ENCODE results near the gene DENND6B. TPM values are rescaled to one million over a fixed set of nuclear protein-coding genes. Genes with fewer than 3 reads are reported as not detected.

Gene DENND6B
- total RNA-seq, 1 experiment from 2014 or later = 14.3 TPM

DNA sequence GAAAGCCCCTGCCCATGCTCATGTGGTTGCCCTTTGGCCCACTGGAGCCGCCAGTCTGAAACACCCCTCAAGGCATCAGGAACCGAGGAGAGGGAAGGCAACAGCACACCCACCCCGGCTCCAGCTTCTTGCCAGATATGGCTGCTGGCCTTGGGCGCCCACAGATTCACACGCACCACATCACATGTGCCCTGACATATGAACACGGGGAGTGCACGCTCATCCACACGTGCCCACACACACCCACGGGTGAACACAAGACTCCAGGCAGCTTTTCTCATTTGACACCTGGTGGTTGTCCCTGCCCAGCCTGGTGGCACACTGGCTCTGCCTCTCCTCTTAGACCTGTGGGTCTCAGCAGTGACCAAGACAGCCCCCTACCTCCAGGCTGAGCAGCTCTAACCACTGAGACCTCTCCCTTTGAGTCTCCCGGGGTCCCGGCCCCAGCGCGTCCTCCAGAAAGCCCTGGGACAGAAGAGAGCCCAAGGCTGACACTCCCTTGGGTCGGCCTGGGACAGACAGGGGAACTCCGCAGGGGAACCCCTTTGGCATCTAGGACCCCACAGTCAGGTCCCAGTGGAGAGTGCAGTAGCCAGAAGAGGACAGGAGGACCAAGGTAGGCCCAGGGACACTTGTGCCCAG is 62.6 kb downstream of the DENND6B start:
- Histone ChIP-seq H3K27me3 (ENCODE audit: insufficient read depth, low read depth) (no peaks in the 10 kb centered on the region), H3K9me3 (ENCODE audit: insufficient read depth, low read depth) (no peaks in the 10 kb centered on the region), H3K4me1 (replicated peaks; ENCODE audit: insufficient read depth) (peaks cover 43% of the 10 kb centered on the region), H4K20me1 (ENCODE audit: insufficient read depth) (no peaks in the 10 kb centered on the region; the same call in 1 of the 2 replicates), H3K9me2 (ENCODE audit: insufficient read depth) (no peaks in the 10 kb centered on the region), H3K79me2 (ENCODE audit: low read depth) (peaks cover 11% of the 10 kb centered on the region), H3F3A (ENCODE audit: insufficient read depth, low read depth) (peaks cover 23% of the 10 kb centered on the region), H2AFZ (no peak overlapping the region), H3K27ac (no peak overlapping the region), H3K4me2 (no peak overlapping the region), H3K36me3 (ENCODE audit: low read depth) (no peaks in the 10 kb centered on the region), H3K4me3 (no peak overlapping the region)
- TF ChIP-seq EZH2 (IDR thresholded peaks at IDR 0.05; ENCODE audit: low read depth) = no peak
- TF ChIP-seq, protein P1, sequence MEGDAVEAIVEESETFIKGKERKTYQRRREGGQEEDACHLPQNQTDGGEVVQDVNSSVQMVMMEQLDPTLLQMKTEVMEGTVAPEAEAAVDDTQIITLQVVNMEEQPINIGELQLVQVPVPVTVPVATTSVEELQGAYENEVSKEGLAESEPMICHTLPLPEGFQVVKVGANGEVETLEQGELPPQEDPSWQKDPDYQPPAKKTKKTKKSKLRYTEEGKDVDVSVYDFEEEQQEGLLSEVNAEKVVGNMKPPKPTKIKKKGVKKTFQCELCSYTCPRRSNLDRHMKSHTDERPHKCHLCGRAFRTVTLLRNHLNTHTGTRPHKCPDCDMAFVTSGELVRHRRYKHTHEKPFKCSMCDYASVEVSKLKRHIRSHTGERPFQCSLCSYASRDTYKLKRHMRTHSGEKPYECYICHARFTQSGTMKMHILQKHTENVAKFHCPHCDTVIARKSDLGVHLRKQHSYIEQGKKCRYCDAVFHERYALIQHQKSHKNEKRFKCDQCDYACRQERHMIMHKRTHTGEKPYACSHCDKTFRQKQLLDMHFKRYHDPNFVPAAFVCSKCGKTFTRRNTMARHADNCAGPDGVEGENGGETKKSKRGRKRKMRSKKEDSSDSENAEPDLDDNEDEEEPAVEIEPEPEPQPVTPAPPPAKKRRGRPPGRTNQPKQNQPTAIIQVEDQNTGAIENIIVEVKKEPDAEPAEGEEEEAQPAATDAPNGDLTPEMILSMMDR (conservative IDR thresholded peaks at IDR 0.05) = no peak
- intact Hi-C loops (cut with micrococcal nuclease; ENCODE audit: unreplicated experiment) = no loop called here
- DNase-seq = no peak
- ChIA-PET POLR2A (ENCODE audit: unreplicated experiment) (no interaction called here), CTCF (no interaction called here)
- no TSS peak for BruUV-seq (replicated peaks)

DNA sequence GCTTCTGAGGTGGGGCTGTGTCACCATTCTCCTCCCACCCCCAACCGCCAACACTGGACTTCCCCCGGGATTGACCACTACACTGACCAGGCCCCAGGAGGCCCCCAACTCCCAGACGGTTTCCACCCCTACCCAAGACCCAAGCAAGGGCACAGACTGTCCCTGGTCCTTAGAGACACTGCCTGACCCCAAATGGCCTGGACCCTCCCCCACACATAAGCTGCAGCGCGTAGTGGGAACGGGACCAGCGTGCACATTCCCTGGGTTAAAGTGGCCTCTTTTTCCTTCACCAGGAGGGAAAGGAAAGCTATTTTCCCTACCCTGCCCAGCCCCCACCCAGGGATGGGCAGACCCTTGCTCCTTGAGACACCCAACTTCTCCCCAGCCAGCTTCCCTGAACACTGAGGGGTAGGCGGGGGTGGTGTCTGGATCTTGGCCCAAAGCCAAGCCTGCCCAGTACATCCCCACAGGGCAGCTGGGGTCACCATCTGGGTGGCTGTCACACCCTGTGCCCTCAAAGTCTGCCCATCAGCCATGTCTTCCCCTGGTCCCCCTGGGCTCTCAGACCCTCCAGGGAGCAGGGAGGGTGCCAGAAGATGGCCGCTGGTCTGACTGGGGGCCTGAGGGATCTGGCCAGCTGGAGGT is 63.7 kb downstream of the DENND6B start:
- Histone ChIP-seq H3K79me2 (ENCODE audit: low read depth) (peaks cover 22% of the 10 kb centered on the region), H4K20me1 (ENCODE audit: insufficient read depth) (no peaks in the 10 kb centered on the region; the same call in none of the 2 replicates), H2AFZ (no peak overlapping the region), H3K27ac (peak overlapping the region; percentile 33), H3K27me3 (ENCODE audit: insufficient read depth, low read depth) (no peaks in the 10 kb centered on the region), H3F3A (ENCODE audit: insufficient read depth, low read depth) (peaks cover 19% of the 10 kb centered on the region), H3K9me3 (ENCODE audit: insufficient read depth, low read depth) (no peaks in the 10 kb centered on the region), H3K4me1 (replicated peaks; ENCODE audit: insufficient read depth) (peaks cover 32% of the 10 kb centered on the region), H3K36me3 (ENCODE audit: low read depth) (no peaks in the 10 kb centered on the region), H3K4me2 (peak overlapping the region; percentile 92), H3K4me3 (0 out of 2 replicates have a peak overlapping the region, but pooled peaks have one; percentile 62), H3K9me2 (ENCODE audit: insufficient read depth) (no peaks in the 10 kb centered on the region)
- ChIA-PET CTCF (interaction anchor here (0.5 to 1.0 kb wide), 3 partner anchors 11 to 495 kb away, joined by 3 to 5 read pairs (median 4); no protein-coding TSS in a partner anchor), POLR2A (ENCODE audit: unreplicated experiment) (interaction anchor here (0.6 kb wide), 2 partner anchors 17 to 51 kb away, joined by 3 read pairs; no protein-coding TSS in a partner anchor)
- no peak for TF ChIP-seq EZH2 (IDR thresholded peaks at IDR 0.05; ENCODE audit: low read depth)
- BruUV-seq (replicated peaks) = TSS peak; percentile 39
- intact Hi-C loops (cut with micrococcal nuclease; ENCODE audit: unreplicated experiment) = no loop called here
- no peak for DNase-seq

DNA sequence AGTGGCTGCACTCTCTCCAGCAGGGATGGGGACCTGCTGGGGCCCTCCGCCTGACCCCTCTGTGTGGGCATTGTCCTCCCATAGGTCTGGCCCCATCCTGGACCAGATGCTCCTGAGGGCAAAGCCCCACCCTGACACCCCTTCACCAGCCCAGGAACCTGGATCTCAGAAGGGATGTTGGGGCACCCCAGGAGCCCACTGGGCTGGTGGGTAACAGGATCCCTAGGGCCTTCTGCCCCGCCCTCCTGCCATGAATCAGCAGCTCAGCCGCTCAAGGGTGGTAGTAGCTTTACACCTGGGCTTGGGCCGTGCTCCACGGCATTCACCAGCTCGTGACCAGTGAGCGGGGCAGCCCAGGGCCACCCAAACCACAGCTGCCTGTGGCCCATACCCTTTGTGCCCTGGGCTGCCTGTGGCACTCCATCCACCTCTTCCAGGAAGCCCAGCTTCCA is 64.3 kb downstream of the DENND6B start:
- no TSS peak for BruUV-seq (replicated peaks)
- ChIA-PET CTCF (interaction anchor here (0.5 to 1.0 kb wide), 3 partner anchors 10 to 494 kb away, joined by 3 to 5 read pairs (median 4); no protein-coding TSS in a partner anchor), POLR2A (ENCODE audit: unreplicated experiment) (interaction anchor here (0.6 kb wide), 2 partner anchors 17 to 52 kb away, joined by 3 read pairs; no protein-coding TSS in a partner anchor)
- peak overlapping the region; percentile 62; the same call in 1 of the 2 replicates for H3K4me3 ChIP-seq
- peak overlapping the region; percentile 33 for H3K27ac ChIP-seq
- H3K36me3 ChIP-seq (ENCODE audit: low read depth) = no peaks in the 10 kb centered on the region
- H3K4me2 ChIP-seq = peak overlapping the region; percentile 92
- TF ChIP-seq, protein P1 (conservative IDR thresholded peaks at IDR 0.05) = no peak
- TF ChIP-seq EZH2 (IDR thresholded peaks at IDR 0.05; ENCODE audit: low read depth) = no peak
- H3K4me1 ChIP-seq (replicated peaks; ENCODE audit: insufficient read depth) = peaks cover 30% of the 10 kb centered on the region
- no peak overlapping the region for H2AFZ ChIP-seq
- H3K79me2 ChIP-seq (ENCODE audit: low read depth) = peaks cover 23% of the 10 kb centered on the region
- intact Hi-C loops (cut with micrococcal nuclease; ENCODE audit: unreplicated experiment) = no loop called here
- H4K20me1 ChIP-seq (ENCODE audit: insufficient read depth) = no peaks in the 10 kb centered on the region; the same call in none of the 2 replicates
- DNase-seq = peak; percentile 67 to 70
- H3F3A ChIP-seq (ENCODE audit: insufficient read depth, low read depth) = peaks cover 22% of the 10 kb centered on the region
- H3K9me3 ChIP-seq (ENCODE audit: insufficient read depth, low read depth) = no peaks in the 10 kb centered on the region
- H3K9me2 ChIP-seq (ENCODE audit: insufficient read depth) = no peaks in the 10 kb centered on the region
- H3K27me3 ChIP-seq (ENCODE audit: insufficient read depth, low read depth) = no peaks in the 10 kb centered on the region
